HepG2 (cell line): ENCODE results near the gene HOXD3. TPM values are rescaled to one million over a fixed set of nuclear protein-coding genes. Genes with fewer than 3 reads are reported as not detected.

Experiments
- ATAC-seq: fragments of 200-7000 bp; cut with Tn5 transposase; 3 replicates; pipeline ENCODE4 v1.9.1; 2020; ENCODE audit warnings: mild to moderate bottlenecking, moderate library complexity
- BruUV-seq: library from RNA; stranded (reverse); fragments of 400-500 nt; replicated peaks from 2 replicates; lab custom pipeline; 2021; lab: Mats Ljungman, UMichigan
- CTCF ChIA-PET: fragments of 300-600 bp; formaldehyde crosslinking; extraction: SDS; loops from one replicate; lab custom pipeline; 2021; ENCODE audit warnings: low total read pairs, inconsistent platforms, low intra/inter-chr PET ratio; lab: Yijun Ruan, JAX
- POLR2A ChIA-PET: fragments of 350-600 bp; sonication (Branson Sonifier 250); formaldehyde crosslinking; loops from one replicate; lab custom pipeline; 2020; ENCODE audit warnings: antibody characterized with exemption, inconsistent platforms; lab: Yijun Ruan, JAX
- DNase-seq: peaks from one replicate; pipeline ENCODE4 v3.0.0-alpha.2; 2015; ENCODE audit warnings: low spot score
- FAIRE-seq: peaks from 3 replicates; lab custom pipeline; 2011; peaks lifted over from hg19 to GRCh38; lab: Jason Lieb, UNC
- H2AFZ ChIP-seq: one replicate; pipeline ENCODE4 v1.6.1; 2011; ENCODE audit warnings: low read length, inconsistent platforms
- H3K27ac ChIP-seq: fragments of 300-600 bp; 3 replicates; pipeline ENCODE4 v1.8.0; 2011; ENCODE audit warnings: mixed run types, mild to moderate bottlenecking, mixed read lengths, low read length, inconsistent platforms; ENCODE audit not compliant: insufficient read depth; ENCODE audit errors: extremely low read length
- H3K27me3 ChIP-seq, 2 experiments: fragments of 200-600 bp in 1 of 2; 2 replicates in 1 of 2; 3 replicates in 1 of 2; pipeline versions ENCODE4 v1.6.0 to v1.8.0; 2011; ENCODE audit warnings: low read length in 2 of 2, mild to moderate bottlenecking in 2 of 2, moderate library complexity in 2 of 2, inconsistent platforms in 1 of 2; ENCODE audit not compliant: insufficient read depth in 2 of 2, control insufficient read depth in 1 of 2
- H3K36me3 ChIP-seq, 2 experiments: fragments of 200-600 bp in 1 of 2; replicated peaks in 1 of 2; 2 replicates in 1 of 2; 3 replicates in 1 of 2; pipeline versions ENCODE4 v1.5.1 to v1.8.0; 2011; ENCODE audit warnings: low read length in 2 of 2, inconsistent platforms in 1 of 2; ENCODE audit not compliant: insufficient read depth in 2 of 2, control insufficient read depth in 1 of 2
- H3K4me1 ChIP-seq: 2 replicates; pipeline ENCODE4 v1.5.1; 2012; ENCODE audit warnings: low read length, inconsistent platforms; ENCODE audit not compliant: insufficient read depth
- H3K4me2 ChIP-seq: 2 replicates; pipeline ENCODE4 v1.6.0; 2011; ENCODE audit warnings: low read depth, low read length, inconsistent platforms
- H3K4me3 ChIP-seq, 3 experiments: fragments of 200-600 bp in 1 of 3; sonication (generic), shearing (Covaris generic) in 1 of 3; replicated peaks in 1 of 3; 2 replicates each; pipeline ENCODE4 v1.5.1; 2011 to 2016; ENCODE audit warnings: low read length in 3 of 3, inconsistent platforms in 2 of 3, low read depth in 2 of 3, mild to moderate bottlenecking in 2 of 3, control low read depth in 1 of 3, mixed read lengths in 1 of 3; ENCODE audit not compliant: insufficient read depth in 1 of 3
- H3K79me2 ChIP-seq: one replicate; pipeline ENCODE4 v1.6.1; 2011; ENCODE audit warnings: low read length, inconsistent platforms; ENCODE audit not compliant: insufficient read depth
- H3K9ac ChIP-seq: 2 replicates; pipeline ENCODE4 v1.6.0; 2011; ENCODE audit warnings: mild to moderate bottlenecking, low read depth, low read length, inconsistent platforms; ENCODE audit not compliant: insufficient read depth
- H3K9me3 ChIP-seq: 2 replicates; pipeline ENCODE4 v1.5.1; 2012; ENCODE audit warnings: mild to moderate bottlenecking, low read length
- H4K20me1 ChIP-seq: 2 replicates; pipeline ENCODE4 v1.6.0; 2011; ENCODE audit warnings: inconsistent platforms, mild to moderate bottlenecking, low read length, moderate library complexity; ENCODE audit not compliant: insufficient read depth
- CREB1 ChIP-seq, 2 experiments: fragments of 450-650 bp in 1 of 2; IDR thresholded peaks; 2 replicates each; pipeline ENCODE4 v1.6.1; 2016 to 2017; ENCODE audit warnings: control low read depth in 1 of 2, mild to moderate bottlenecking in 1 of 2, missing compliant biosample characterization in 1 of 2, missing genetic modification characterization in 1 of 2
- MEF2D ChIP-seq: sonication (generic); formaldehyde crosslinking; IDR thresholded peaks from 2 replicates; pipeline ENCODE4 v1.5.1; 2020; ENCODE audit warnings: mild to moderate bottlenecking, missing genetic modification reagents
- MTERF4 ChIP-seq: sonication (generic); formaldehyde crosslinking; IDR thresholded peaks from 2 replicates; pipeline ENCODE4 v1.8.0; 2023; ENCODE audit warnings: mild to moderate bottlenecking, missing genetic modification reagents
- MXD4 ChIP-seq: IDR thresholded peaks from 2 replicates; pipeline ENCODE4 v1.6.1; 2016; ENCODE audit warnings: mild to moderate bottlenecking, missing biosample characterization, missing genetic modification reagents
- NFIC ChIP-seq: IDR thresholded peaks from 2 replicates; pipeline ENCODE4 v1.6.1; 2012; ENCODE audit warnings: mild to moderate bottlenecking, low read length, inconsistent platforms
- PTBP1 ChIP-seq: fragments of 200-400 bp; formaldehyde crosslinking; IDR thresholded peaks from 2 replicates; pipeline ENCODE4 v1.6.1; 2018; ENCODE audit warnings: low read length, low read depth; ENCODE audit not compliant: poor library complexity, severe bottlenecking
- RBFOX2 ChIP-seq: fragments of 200-400 bp; formaldehyde crosslinking; IDR thresholded peaks from 2 replicates; pipeline ENCODE4 v1.6.1; 2017; ENCODE audit warnings: low read depth, mild to moderate bottlenecking, low read length
- RBM22 ChIP-seq: fragments of 200-400 bp; formaldehyde crosslinking; optimal IDR thresholded peaks from 2 replicates; pipeline ENCODE3; 2017; ENCODE audit warnings: mild to moderate bottlenecking, low read length, moderate library complexity
- RCOR2 ChIP-seq: IDR thresholded peaks from 2 replicates; pipeline ENCODE4 v1.6.1; 2016; ENCODE audit warnings: missing biosample characterization, missing genetic modification reagents
- SIN3A ChIP-seq: IDR thresholded peaks from 2 replicates; pipeline ENCODE4 v1.6.1; 2011; ENCODE audit warnings: low read depth, mild to moderate bottlenecking, control low read depth, low read length, borderline replicate concordance
- SRSF1 ChIP-seq: fragments of 200-400 bp; formaldehyde crosslinking; optimal IDR thresholded peaks from 2 replicates; pipeline ENCODE3; 2017; ENCODE audit warnings: mild to moderate bottlenecking, low read depth, low read length, moderate library complexity
- TBL1XR1 ChIP-seq: fragments of 150-350 bp; IDR thresholded peaks from 2 replicates; pipeline ENCODE4 v1.6.1; 2014; ENCODE audit warnings: borderline replicate concordance, low read length; ENCODE audit not compliant: partially characterized antibody
- ZMYM4 ChIP-seq: sonication (generic); formaldehyde crosslinking; IDR thresholded peaks from 2 replicates; pipeline ENCODE4 v1.8.1; 2023; ENCODE audit warnings: mild to moderate bottlenecking, missing genetic modification reagents
- ZNF12 ChIP-seq: sonication (generic); formaldehyde crosslinking; IDR thresholded peaks from 2 replicates; pipeline ENCODE4 v1.5.0; 2020; ENCODE audit warnings: missing genetic modification reagents
- ZNF274 ChIP-seq: sonication (generic); formaldehyde crosslinking; IDR thresholded peaks from 2 replicates; pipeline ENCODE4 v1.5.1; 2020; ENCODE audit warnings: mild to moderate bottlenecking, missing genetic modification reagents
- ZNF558 ChIP-seq: sonication (generic); formaldehyde crosslinking; IDR thresholded peaks from 2 replicates; pipeline ENCODE4 v1.9.0; 2022; ENCODE audit warnings: mild to moderate bottlenecking, missing genetic modification reagents, borderline replicate concordance
- ZNF564 ChIP-seq: sonication (generic); formaldehyde crosslinking; IDR thresholded peaks from 2 replicates; pipeline ENCODE4 v1.8.1; 2023; ENCODE audit warnings: mild to moderate bottlenecking, missing genetic modification reagents
- ZNF580 ChIP-seq: IDR thresholded peaks from 2 replicates; pipeline ENCODE4 v1.6.1; 2016; ENCODE audit warnings: low read depth, borderline replicate concordance
- ZNF792 ChIP-seq: IDR thresholded peaks from 2 replicates; pipeline ENCODE4 v1.6.1; 2016
- ZSCAN22 ChIP-seq: sonication (generic); formaldehyde crosslinking; IDR thresholded peaks from 2 replicates; pipeline ENCODE4 v1.4.0; 2020; ENCODE audit warnings: mild to moderate bottlenecking, missing genetic modification reagents
- ZSCAN5A ChIP-seq: sonication (generic); formaldehyde crosslinking; IDR thresholded peaks from 2 replicates; pipeline ENCODE4 v1.8.0; 2022; ENCODE audit warnings: mild to moderate bottlenecking, missing genetic modification reagents, borderline replicate concordance
- WGBS: methylation state at CpG from one replicate; pipeline ENCODE4 v1.1.6; 2017; ENCODE audit warnings: low lambda C conversion rate; 5-methylcytosine and 5-hydroxymethylcytosine counted together
- in situ Hi-C: cut with HindIII; loops from 2 replicates; pipeline ENCODE4 v1.10.0; 2017; ENCODE audit warnings: low pct_unique_long_range_greater_than_20kb; ENCODE audit not compliant: extremely low pct_ligation_motif_present
- intact Hi-C: fragments of 100-400 bp; cut with micrococcal nuclease; formaldehyde crosslinking; loops from one replicate; pipeline ENCODE4 v1.10.0; 2022; ENCODE audit not compliant: unreplicated experiment
- polyA plus RNA-seq, 8 experiments: library from polyadenylated mRNA; depleted of rRNA in 3 of 8; stranded (reverse) in 7 of 8; unstranded in 1 of 8; fragments of >200 nt; fragmentation: Illumina TruSeq in 4 of 8; extraction: Trizol in 4 of 8; gene quantifications; 2 replicates each; pipeline versions ENCODE4 v1.2.1 to v1.2.3, GENCODE V29; 2011 to 2016; ENCODE audit warnings: low read depth in 4 of 8, missing spikeins in 1 of 8, mixed read lengths in 1 of 8; ENCODE audit not compliant: insufficient read depth in 1 of 8
- total RNA-seq, 5 experiments: library from RNA; depleted of rRNA; stranded (reverse); fragments of >200 nt; fragmentation: Illumina TruSeq; extraction: Trizol; gene quantifications; 2 replicates each; pipeline ENCODE4 v1.2.3, GENCODE V29; 2016; ENCODE audit warnings: low read depth in 1 of 5

HOXD3 gene
- total and polyA plus RNA-seq, 2 of the 13 experiments (the other 11 are each of a cell fraction or from before 2014, with no cell fraction given), result 0.05 to 0.09 TPM

- Histone ChIP-seq H3K9ac (no peak overlapping the region), H4K20me1 (no peaks in the 10 kb centered on the region), H3K4me3 (no peak overlapping the region), H2AFZ (no peak overlapping the region), H3K36me3 (peaks cover 0 to 21% of the 10 kb centered on the region in 2 experiments; a peak in 4 of 5 replicates), H3K4me2 (no peak overlapping the region), H3K79me2 (no peaks in the 10 kb centered on the region), H3K9me3 (no peaks in the 10 kb centered on the region), H3K27ac (peak overlapping the region; percentile 6), H3K4me1 (peaks cover 58% of the 10 kb centered on the region), H3K27me3 (peaks cover 4 to 24% of the 10 kb centered on the region in 2 experiments; a peak in 4 of 5 replicates)
- DNase-seq, result no peak
- ATAC-seq, result no peak
- in situ Hi-C loops (no loop called here), intact Hi-C loops (no loop called here)
- 88% methylated on average over 58 of the region's 60 CpGs for WGBS
- no TSS peak for BruUV-seq
- no peak for FAIRE-seq
- POLR2A ChIA-PET, result no interaction called here
- CTCF ChIA-PET, result no interaction called here
- TF ChIP-seq RBM22 (peak; percentile 96), RBFOX2 (peak; percentile 31; the same call in 1 of the 2 replicates), SRSF1 (peak; percentile 55), ZNF580 (CRISPR knock-in tag) (no peak), ZNF792 (CRISPR knock-in tag) (0 out of 2 replicates have a peak, but pooled peaks have one; percentile 28), MEF2D (CRISPR knock-in tag) (no peak), PTBP1 (no peak), MXD4 (CRISPR knock-in tag) (no peak), ZSCAN22 (no peak), ZNF274 (CRISPR knock-in tag) (no peak), ZSCAN5A (CRISPR knock-in tag) (no peak), NFIC (no peak), ZNF564 (CRISPR knock-in tag) (no peak; the same call in 1 of the 2 replicates), SIN3A (0 out of 2 replicates have a peak, but pooled peaks have one; percentile 31), CREB1 (IDR thresholded peaks at IDR 0.05) (no peak), CREB1 (CRISPR knock-in tag; IDR thresholded peaks at IDR 0.05) (no peak), RCOR2 (CRISPR knock-in tag) (no peak), TBL1XR1 (no peak), ZNF558 (CRISPR knock-in tag) (no peak), MTERF4 (CRISPR knock-in tag) (no peak), ZMYM4 (CRISPR knock-in tag) (peak; percentile 63; the same call in 1 of the 2 replicates), ZNF12 (CRISPR knock-in tag) (no peak)
These were observed 15.1 kb downstream of the HOXD3 start for GRCh38 chr2:176172007-176172894.
